NT2/D1 (cell line): Measurements from ENCODE around the gene ANO8.

ENCODE experiments used
- DNase-seq: peaks from one replicate; pipeline ENCODE4 v3.0.0-alpha.2; 2011; ENCODE audit warnings: low read depth, low spot score
- H3K27me3 ChIP-seq: 2 replicates; pipeline ENCODE4 v1.6.0; 2011; ENCODE audit warnings: mild to moderate bottlenecking; ENCODE audit not compliant: insufficient read length, insufficient read depth
- H3K36me3 ChIP-seq: 2 replicates; pipeline ENCODE4 v1.6.1; 2011; ENCODE audit warnings: mild to moderate bottlenecking, low read length, mixed read lengths; ENCODE audit not compliant: insufficient read depth, insufficient read length
- H3K4me1 ChIP-seq: 2 replicates; pipeline ENCODE4 v1.5.1; 2011; ENCODE audit not compliant: insufficient read depth, insufficient read length
- H3K4me3 ChIP-seq: 2 replicates; pipeline ENCODE4 v1.5.1; 2011; ENCODE audit warnings: low read depth; ENCODE audit not compliant: insufficient read length
- H3K9ac ChIP-seq: 2 replicates; pipeline ENCODE4 v1.6.0; 2011; ENCODE audit warnings: low read depth; ENCODE audit not compliant: insufficient read length
- H3K9me3 ChIP-seq: 2 replicates; pipeline ENCODE4 v1.5.1; 2011; ENCODE audit warnings: mild to moderate bottlenecking, low read length; ENCODE audit not compliant: insufficient read depth
- SUZ12 ChIP-seq: IDR thresholded peaks from 2 replicates; pipeline ENCODE4 v1.6.1; 2011; ENCODE audit not compliant: insufficient read length, insufficient read depth; ENCODE audit errors: extremely low read depth
- YY1 ChIP-seq: IDR thresholded peaks from 2 replicates; pipeline ENCODE4 v1.6.1; 2011; ENCODE audit not compliant: insufficient read length, insufficient read depth
- ZNF274 ChIP-seq: IDR thresholded peaks from 2 replicates; pipeline ENCODE4 v1.6.1; 2011; ENCODE audit warnings: mild to moderate bottlenecking, low read depth, low read length

ANO8 gene

DNA sequence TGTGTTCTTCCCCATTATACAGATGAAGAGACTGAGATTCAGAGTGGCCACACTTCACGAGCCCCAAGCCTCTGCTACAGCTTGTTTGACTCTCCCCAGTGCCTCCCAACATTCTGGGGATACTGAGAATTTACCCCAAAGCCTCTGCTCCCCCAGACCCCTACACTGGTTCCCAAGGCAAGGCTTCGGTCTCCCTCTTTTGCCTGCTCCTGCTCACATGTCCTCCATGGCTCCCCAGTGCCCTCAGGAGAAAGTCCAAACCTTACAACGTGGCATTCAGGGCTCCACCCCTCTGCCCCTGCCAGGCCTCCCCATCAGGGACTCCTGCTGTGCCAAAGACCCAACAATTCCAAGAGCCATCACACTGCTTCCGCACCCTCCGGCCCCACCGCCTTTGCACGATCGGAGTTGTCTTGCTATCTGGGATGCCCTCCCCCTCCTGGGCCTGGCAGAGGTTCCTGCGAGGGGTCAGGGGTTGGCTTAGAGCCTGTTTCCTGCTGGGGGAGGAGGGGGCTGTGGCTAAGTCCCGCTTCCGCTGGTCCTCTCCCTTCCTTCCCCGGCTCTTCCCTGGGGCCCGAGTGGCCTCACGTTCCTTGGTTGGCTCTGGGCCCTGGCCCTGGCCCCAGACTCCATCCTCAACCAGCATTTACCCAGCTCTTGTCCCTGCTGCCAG, 18.1 kb upstream of the ANO8 start:
- TF ChIP-seq ZNF274 (no peak), SUZ12 (no peak), YY1 (no peak)
- no peaks in the 10 kb centered on the region for H3K27me3 ChIP-seq
- no peak overlapping the region for H3K4me3 ChIP-seq
- H3K9me3 ChIP-seq = no peaks in the 10 kb centered on the region
- DNase-seq = no peak
- H3K4me1 ChIP-seq = peaks cover 3% of the 10 kb centered on the region
- no peak overlapping the region for H3K9ac ChIP-seq
- no peaks in the 10 kb centered on the region for H3K36me3 ChIP-seq

DNA sequence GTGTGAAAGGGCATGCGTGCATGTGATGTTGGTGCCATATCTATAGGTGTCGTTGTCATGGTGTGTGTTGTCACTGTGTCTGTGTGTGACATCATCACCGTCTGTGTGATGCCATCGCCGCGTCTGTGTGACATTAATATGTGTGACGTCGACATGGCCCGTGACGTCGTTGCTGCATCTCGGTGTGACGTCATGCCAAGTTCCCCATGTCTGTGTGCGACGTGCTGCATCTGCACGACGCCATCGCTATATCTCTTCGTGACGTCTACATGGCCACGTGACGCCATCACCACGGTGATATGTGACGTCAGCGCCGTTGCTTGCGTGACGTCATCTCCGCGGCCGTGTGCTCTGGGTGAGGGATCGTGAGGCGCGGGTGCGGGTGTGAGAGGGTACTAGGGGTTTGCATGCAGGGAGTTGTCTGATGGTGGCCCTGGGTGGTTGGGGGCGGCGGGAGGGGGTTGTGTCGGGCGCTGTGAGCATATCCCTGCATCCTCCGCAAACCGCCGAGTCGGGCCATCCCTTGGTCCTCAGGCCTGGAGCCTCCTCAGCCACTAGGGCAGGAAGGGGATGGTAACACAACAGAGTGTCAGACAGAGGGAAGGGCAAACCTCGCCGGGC, 17.3 kb upstream of the ANO8 start:
- H3K27me3 ChIP-seq = no peaks in the 10 kb centered on the region
- DNase-seq = no peak
- no peak overlapping the region for H3K9ac ChIP-seq
- no peaks in the 10 kb centered on the region for H3K36me3 ChIP-seq
- H3K4me3 ChIP-seq = no peak overlapping the region
- no peaks in the 10 kb centered on the region for H3K9me3 ChIP-seq
- H3K4me1 ChIP-seq = peaks cover 3% of the 10 kb centered on the region
- TF ChIP-seq YY1 (no peak), SUZ12 (no peak), ZNF274 (no peak)

DNA sequence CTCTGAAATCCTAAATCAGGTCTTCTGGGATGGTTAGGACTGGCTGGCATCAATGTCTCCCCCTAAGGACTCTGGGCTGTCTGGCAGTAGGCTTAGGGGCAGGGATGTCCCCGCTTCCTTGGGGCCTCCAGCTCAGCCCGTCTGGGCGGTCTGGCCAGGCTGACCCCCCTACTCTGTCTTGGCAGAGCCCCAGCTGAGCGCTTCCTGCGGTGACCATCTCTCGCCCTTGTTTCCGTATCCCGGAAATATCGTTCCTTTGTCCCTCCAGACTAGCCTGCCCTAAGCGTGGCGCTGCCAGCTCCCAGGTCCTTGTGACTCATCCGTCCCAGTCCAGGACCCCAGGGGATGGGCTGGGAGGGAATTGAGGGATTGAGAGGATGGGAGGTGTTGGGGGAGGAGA, 14.0 kb upstream of the ANO8 start:
- DNase-seq = no peak
- no peaks in the 10 kb centered on the region for H3K27me3 ChIP-seq
- H3K36me3 ChIP-seq = peaks cover 6% of the 10 kb centered on the region
- no peaks in the 10 kb centered on the region for H3K9me3 ChIP-seq
- TF ChIP-seq YY1 (no peak), ZNF274 (no peak), SUZ12 (no peak)
- peak overlapping the region; percentile 34 for H3K9ac ChIP-seq
- peaks cover 3% of the 10 kb centered on the region for H3K4me1 ChIP-seq
- peak overlapping the region; percentile 1 for H3K4me3 ChIP-seq

DNA sequence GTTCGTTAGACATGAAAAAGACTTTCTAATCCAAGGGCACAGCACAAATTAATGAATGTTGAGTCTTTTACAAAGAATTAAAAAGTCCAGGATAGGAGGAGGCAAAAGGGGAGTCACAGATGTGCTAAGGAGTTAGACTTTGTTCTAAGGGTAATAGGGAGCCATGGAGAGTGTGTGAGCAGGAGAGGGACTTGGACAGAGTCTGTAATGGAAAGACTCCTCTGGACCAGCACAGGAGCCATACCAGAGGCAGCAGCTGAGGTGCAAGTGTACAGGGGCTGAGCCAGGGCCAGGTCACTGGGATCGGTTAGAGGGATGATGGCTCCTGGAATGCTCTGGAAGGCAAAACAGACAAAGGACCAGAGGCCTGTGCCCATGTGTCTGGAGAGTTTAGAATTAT, 13.2 kb upstream of the ANO8 start:
- no peaks in the 10 kb centered on the region for H3K9me3 ChIP-seq
- peaks cover 3% of the 10 kb centered on the region for H3K4me1 ChIP-seq
- TF ChIP-seq YY1 (no peak), ZNF274 (no peak), SUZ12 (no peak)
- no peak overlapping the region for H3K4me3 ChIP-seq
- H3K9ac ChIP-seq = no peak overlapping the region
- peaks cover 9% of the 10 kb centered on the region for H3K36me3 ChIP-seq
- no peaks in the 10 kb centered on the region for H3K27me3 ChIP-seq
- DNase-seq = no peak

DNA sequence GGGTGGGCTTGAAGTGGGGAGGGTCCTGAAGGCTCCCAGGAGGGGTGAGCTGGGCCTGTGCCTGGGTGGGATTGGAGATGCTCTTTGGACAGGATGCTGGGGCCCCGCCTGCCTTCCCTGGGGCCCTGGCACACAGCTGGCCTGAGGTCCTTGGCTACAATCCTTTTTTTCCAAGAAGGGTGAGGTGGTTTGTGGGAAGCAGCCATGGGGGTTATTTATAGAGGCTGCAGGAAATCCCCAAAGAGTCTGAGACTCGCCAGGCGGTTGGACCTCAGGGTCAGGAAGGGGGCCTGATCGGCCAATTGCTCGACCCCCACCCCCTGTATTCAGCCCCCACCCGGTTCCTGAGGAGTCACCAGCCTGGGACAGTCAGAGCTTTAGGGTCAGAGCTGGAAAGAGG, 12.7 kb upstream of the ANO8 start:
- no peak overlapping the region for H3K4me3 ChIP-seq
- no peak for DNase-seq
- H3K9me3 ChIP-seq = no peaks in the 10 kb centered on the region
- peaks cover 3% of the 10 kb centered on the region for H3K4me1 ChIP-seq
- no peaks in the 10 kb centered on the region for H3K27me3 ChIP-seq
- peaks cover 13% of the 10 kb centered on the region for H3K36me3 ChIP-seq
- TF ChIP-seq SUZ12 (no peak), YY1 (no peak), ZNF274 (no peak)
- H3K9ac ChIP-seq = no peak overlapping the region

DNA sequence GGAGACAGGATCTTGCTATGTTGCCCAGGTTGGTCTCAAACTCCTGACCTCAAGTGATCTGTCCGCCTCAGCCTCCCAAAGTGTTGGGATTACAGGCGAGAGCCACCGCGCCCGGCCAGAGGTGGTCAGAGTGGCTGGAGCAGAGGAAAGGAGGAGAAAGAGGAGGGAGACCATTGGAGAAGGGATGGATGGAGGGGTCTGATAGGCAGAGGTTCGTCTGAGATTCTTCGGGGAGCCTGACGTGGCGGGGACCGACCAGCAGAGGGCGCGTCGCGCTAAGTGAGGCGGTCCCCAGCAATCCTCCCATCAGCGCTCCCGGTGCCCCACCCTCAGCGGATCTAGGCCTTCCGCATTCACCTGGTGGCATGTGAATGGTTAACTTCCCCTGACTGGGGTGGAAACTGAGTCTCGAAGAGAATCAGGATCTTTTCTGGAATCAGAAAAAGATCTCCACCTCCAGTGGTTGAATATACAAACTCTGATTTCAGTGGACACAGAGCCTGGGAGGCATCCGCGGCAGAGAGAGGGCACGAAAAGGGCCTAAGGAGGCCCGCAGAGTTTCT, 11.5 kb upstream of the ANO8 start:
- no peak overlapping the region for H3K9ac ChIP-seq
- DNase-seq = no peak
- peaks cover 22% of the 10 kb centered on the region for H3K36me3 ChIP-seq
- no peaks in the 10 kb centered on the region for H3K27me3 ChIP-seq
- TF ChIP-seq SUZ12 (no peak), ZNF274 (no peak), YY1 (no peak)
- H3K9me3 ChIP-seq = no peaks in the 10 kb centered on the region
- H3K4me1 ChIP-seq = peaks cover 8% of the 10 kb centered on the region
- H3K4me3 ChIP-seq = no peak overlapping the region

DNA sequence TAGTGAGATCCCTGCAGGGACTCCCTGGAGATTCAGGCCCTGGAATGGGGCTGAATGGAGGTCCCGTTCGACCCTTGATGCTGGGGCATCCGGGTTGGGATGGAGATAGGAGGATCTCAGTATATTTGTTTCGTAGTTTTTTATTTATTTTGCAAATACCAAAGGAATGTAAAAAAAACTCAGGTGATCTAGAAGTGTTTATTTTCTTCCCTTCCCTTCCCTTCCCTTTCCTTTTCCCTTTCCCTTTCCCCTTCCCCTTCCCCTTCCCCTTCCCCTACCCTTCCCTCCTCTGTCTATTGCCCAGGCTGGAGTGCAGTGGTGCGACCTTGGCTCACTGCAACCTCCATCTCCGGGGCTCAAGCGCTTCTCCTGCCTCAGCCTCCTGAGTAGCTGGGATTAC, 7.2 kb upstream of the ANO8 start:
- H3K4me1 ChIP-seq = peaks cover 19% of the 10 kb centered on the region
- no peak for DNase-seq

More for the DNA sequence above, 7.2 kb upstream of the ANO8 start:
- TF ChIP-seq YY1 = no peak
- no peak for TF ChIP-seq ZNF274
- no peak for TF ChIP-seq SUZ12
- H3K9ac ChIP-seq = no peak overlapping the region
- no peaks in the 10 kb centered on the region for H3K9me3 ChIP-seq
- peaks cover 40% of the 10 kb centered on the region for H3K36me3 ChIP-seq
- H3K4me3 ChIP-seq = no peak overlapping the region
- H3K27me3 ChIP-seq = no peaks in the 10 kb centered on the region
